Vagina (tissue), 2 donors: ENCODE data around the gene SPECC1L. TPM values are rescaled to one million over a fixed set of nuclear protein-coding genes. Genes with fewer than 3 reads are reported as not detected.

ENCODE experiments used
- DNase-seq, 2 donors: peaks; one replicate each; pipeline ENCODE4 v3.0.0-alpha.2; 2017; ENCODE audit errors: extremely low spot score in 2 of 2
- H3K27ac ChIP-seq: fragments of 200-600 bp; sonication (generic); one replicate; pipeline ENCODE4 v1.5.1; 2019
- H3K27me3 ChIP-seq: fragments of 200-600 bp; sonication (generic); one replicate; pipeline ENCODE4 v1.5.1; 2019
- H3K36me3 ChIP-seq, 2 donors: fragments of 200-600 bp; sonication (generic); one replicate each; pipeline ENCODE4 v1.5.1; 2017 to 2019
- H3K4me1 ChIP-seq: fragments of 200-600 bp; sonication (generic); one replicate; pipeline ENCODE4 v1.5.1; 2019
- H3K4me3 ChIP-seq, 2 donors: fragments of 200-600 bp; sonication (generic); 1 replicate in 1 of 2; 2 replicates in 1 of 2; pipeline ENCODE4 v1.5.1; 2016 to 2019
- H3K9me3 ChIP-seq: fragments of 200-600 bp; sonication (generic); one replicate; pipeline ENCODE4 v1.5.1; 2019
- CTCF ChIP-seq, 3 experiments: fragments of 450-650 bp in 2 of 3; fragments of 200-600 bp in 1 of 3; sonication (generic) in 1 of 3; IDR thresholded peaks; one replicate each; pipeline ENCODE4 v1.5.1; 2017 to 2019; ENCODE audit warnings: antibody characterized with exemption in 3 of 3, mild to moderate bottlenecking in 2 of 3, moderate library complexity in 2 of 3
- POLR2A ChIP-seq, 2 donors: fragments of 450-650 bp; IDR thresholded peaks; one replicate each; pipeline ENCODE4 v1.6.1; 2017; ENCODE audit warnings: antibody characterized with exemption in 2 of 2, mild to moderate bottlenecking in 2 of 2, moderate library complexity in 2 of 2
- POLR2AphosphoS5 ChIP-seq, 2 donors: sonication (generic); formaldehyde crosslinking; IDR thresholded peaks; one replicate each; pipeline ENCODE4 v1.9.0; 2017; ENCODE audit warnings: antibody characterized with exemption in 2 of 2, mild to moderate bottlenecking in 2 of 2, low read depth in 1 of 2; ENCODE audit not compliant: insufficient read depth in 1 of 2
- intact Hi-C: fragments of 100-400 bp; cut with DNase I; formaldehyde crosslinking; loops from one replicate; pipeline ENCODE4 v1.15.1; 2023
- total RNA-seq: library from RNA; depleted of rRNA; stranded (reverse); fragments of >200 nt; gene quantifications from one replicate; pipeline ENCODE4 v1.2.3, GENCODE V29; 2016

Gene SPECC1L
- total RNA-seq, 1 donor from 2014 or later: 38.8 TPM

- H3K27ac ChIP-seq: no peak overlapping the region
- H3K4me1 ChIP-seq: peaks cover 43% of the 10 kb centered on the region
- H3K36me3 ChIP-seq: no peaks in the 10 kb centered on the region
- TF ChIP-seq POLR2A (IDR thresholded peaks at IDR 0.05) (no peak), POLR2AphosphoS5 (IDR thresholded peaks at IDR 0.05; ENCODE audit: insufficient read depth in 1 of 2, low read depth in 1 of 2) (no peak), CTCF (IDR thresholded peaks at IDR 0.05) (no peak)
- no peaks in the 10 kb centered on the region for H3K9me3 ChIP-seq
- H3K27me3 ChIP-seq: no peaks in the 10 kb centered on the region
- intact Hi-C loops: no loop called here
- no peak overlapping the region for H3K4me3 ChIP-seq
- no peak for DNase-seq
Measured at GRCh38 chr22:24431309-24432034, 160.8 kb downstream of the SPECC1L start.

GRCh38 chr22:24432059-24432853 is 161.6 kb downstream of the SPECC1L start:
- Histone ChIP-seq H3K9me3 (no peaks in the 10 kb centered on the region), H3K27me3 (no peaks in the 10 kb centered on the region), H3K4me3 (no peak overlapping the region), H3K36me3 (no peaks in the 10 kb centered on the region), H3K27ac (peak overlapping the region; percentile 45), H3K4me1 (peaks cover 43% of the 10 kb centered on the region)
- TF ChIP-seq POLR2A (IDR thresholded peaks at IDR 0.05) (no peak), POLR2AphosphoS5 (IDR thresholded peaks at IDR 0.05; ENCODE audit: insufficient read depth in 1 of 2, low read depth in 1 of 2) (peak in 1 of 2 donors; percentile 46), CTCF (IDR thresholded peaks at IDR 0.05) (no peak)
- DNase-seq: no peak
- intact Hi-C loops: no loop called here

- H3K27ac ChIP-seq: peak overlapping the region; percentile 45
- peaks cover 43% of the 10 kb centered on the region for H3K4me1 ChIP-seq
- no peaks in the 10 kb centered on the region for H3K9me3 ChIP-seq
- intact Hi-C loops: no loop called here
- H3K27me3 ChIP-seq: no peaks in the 10 kb centered on the region
- H3K36me3 ChIP-seq: no peaks in the 10 kb centered on the region
- TF ChIP-seq POLR2A (IDR thresholded peaks at IDR 0.05): no peak
- no peak for TF ChIP-seq CTCF (IDR thresholded peaks at IDR 0.05)
- TF ChIP-seq POLR2AphosphoS5 (IDR thresholded peaks at IDR 0.05; ENCODE audit: insufficient read depth in 1 of 2, low read depth in 1 of 2): no peak
- no peak overlapping the region for H3K4me3 ChIP-seq
- DNase-seq: no peak
Measured at GRCh38 chr22:24433001-24433827, 162.6 kb downstream of the SPECC1L start.

GRCh38 chr22:24433828-24434470 is 163.3 kb downstream of the SPECC1L start:
- intact Hi-C loops: no loop called here
- H3K4me3 ChIP-seq: no peak overlapping the region
- H3K27me3 ChIP-seq: no peaks in the 10 kb centered on the region
- H3K27ac ChIP-seq: no peak overlapping the region
- H3K36me3 ChIP-seq: no peaks in the 10 kb centered on the region
- no peak for DNase-seq
- no peaks in the 10 kb centered on the region for H3K9me3 ChIP-seq
- TF ChIP-seq POLR2AphosphoS5 (IDR thresholded peaks at IDR 0.05; ENCODE audit: insufficient read depth in 1 of 2, low read depth in 1 of 2): no peak
- no peak for TF ChIP-seq POLR2A (IDR thresholded peaks at IDR 0.05)
- TF ChIP-seq CTCF (IDR thresholded peaks at IDR 0.05): no peak
- peaks cover 43% of the 10 kb centered on the region for H3K4me1 ChIP-seq
